ENCODE results near the gene PLA2G15.
A peak's percentile ranks its signal among the peaks of the same experiment; 100 is the strongest.

Gene PLA2G15

GRCh38 chr16:68234188-68235107 is 10.7 kb upstream of the PLA2G15 start:
- no peak overlapping the region for H3K4me3 ChIP-seq (ENCODE audit: low read length)

GRCh38 chr16:68235108-68235886 is 9.9 kb upstream of the PLA2G15 start:
- no peak overlapping the region for H3K9ac ChIP-seq (ENCODE audit: low read depth, low read length)

More at GRCh38 chr16:68234188-68235107, 10.7 kb upstream of the PLA2G15 start:
- H3K27me3 ChIP-seq (ENCODE audit: control insufficient read depth, insufficient read depth, low read length): no peaks in the 10 kb centered on the region
- H3K4me1 ChIP-seq (ENCODE audit: control insufficient read depth, insufficient read depth, low read length): peaks cover 17% of the 10 kb centered on the region
- no peaks in the 10 kb centered on the region for H3K9me3 ChIP-seq (replicated peaks; ENCODE audit: low read length)
- no peaks in the 10 kb centered on the region for H3K36me3 ChIP-seq (ENCODE audit: insufficient read depth, low read length)
- H3K9ac ChIP-seq (ENCODE audit: low read depth, low read length): no peak overlapping the region
- no peak overlapping the region for H3K4me2 ChIP-seq (ENCODE audit: low read length)

GRCh38 chr16:68235887-68236136 is 9.4 kb upstream of the PLA2G15 start, which contains the start of gene ESRP2:
Gene ESRP2 (minus strand): TSS chr16:68236127. CDS start chr16:68236045, 82 bp downstream.
- Histone ChIP-seq H3K9ac (ENCODE audit: low read depth, low read length) (peak within 1 kb of the TSS; percentile 81), H3K4me3 (ENCODE audit: low read length) (peak within 1 kb of the TSS; percentile 75), H3K36me3 (ENCODE audit: insufficient read depth, low read length) (no peaks in the 10 kb centered on the region), H3K9me3 (replicated peaks; ENCODE audit: low read length) (no peaks in the 10 kb centered on the region), H3K4me2 (ENCODE audit: low read length) (peak within 1 kb of the TSS; percentile 91), H3K27me3 (ENCODE audit: control insufficient read depth, insufficient read depth, low read length) (no peaks in the 10 kb centered on the region), H3K4me1 (ENCODE audit: control insufficient read depth, insufficient read depth, low read length) (peaks cover 17% of the 10 kb centered on the region)

More at GRCh38 chr16:68235108-68235886, 9.9 kb upstream of the PLA2G15 start:
- H3K27me3 ChIP-seq (ENCODE audit: control insufficient read depth, insufficient read depth, low read length): no peaks in the 10 kb centered on the region
- no peaks in the 10 kb centered on the region for H3K36me3 ChIP-seq (ENCODE audit: insufficient read depth, low read length)
- H3K4me1 ChIP-seq (ENCODE audit: control insufficient read depth, insufficient read depth, low read length): peaks cover 17% of the 10 kb centered on the region
- no peak overlapping the region for H3K4me2 ChIP-seq (ENCODE audit: low read length)
- H3K9me3 ChIP-seq (replicated peaks; ENCODE audit: low read length): no peaks in the 10 kb centered on the region
- H3K4me3 ChIP-seq (ENCODE audit: low read length): no peak overlapping the region

GRCh38 chr16:68236137-68236825 is 8.9 kb upstream of the PLA2G15 start:
- Histone ChIP-seq H3K4me3 (ENCODE audit: low read length) (no peak overlapping the region), H3K36me3 (ENCODE audit: insufficient read depth, low read length) (no peaks in the 10 kb centered on the region), H3K4me1 (ENCODE audit: control insufficient read depth, insufficient read depth, low read length) (peaks cover 17% of the 10 kb centered on the region), H3K4me2 (ENCODE audit: low read length) (no peak overlapping the region), H3K9ac (ENCODE audit: low read depth, low read length) (peak overlapping the region; percentile 81), H3K9me3 (replicated peaks; ENCODE audit: low read length) (no peaks in the 10 kb centered on the region), H3K27me3 (ENCODE audit: control insufficient read depth, insufficient read depth, low read length) (no peaks in the 10 kb centered on the region)

- no peaks in the 10 kb centered on the region for H3K36me3 ChIP-seq (ENCODE audit: insufficient read depth, low read length)
- peak overlapping the region; percentile 75 for H3K4me3 ChIP-seq (ENCODE audit: low read length)
- H3K4me1 ChIP-seq (ENCODE audit: control insufficient read depth, insufficient read depth, low read length): peaks cover 17% of the 10 kb centered on the region
- no peaks in the 10 kb centered on the region for H3K27me3 ChIP-seq (ENCODE audit: control insufficient read depth, insufficient read depth, low read length)
- H3K9me3 ChIP-seq (replicated peaks; ENCODE audit: low read length): no peaks in the 10 kb centered on the region
- H3K9ac ChIP-seq (ENCODE audit: low read depth, low read length): peak overlapping the region; percentile 81
- peak overlapping the region; percentile 91 for H3K4me2 ChIP-seq (ENCODE audit: low read length)
These were observed 8.3 kb upstream of the PLA2G15 start for GRCh38 chr16:68236826-68237242.

GRCh38 chr16:68237243-68238028 is 7.7 kb upstream of the PLA2G15 start:
- peak overlapping the region; percentile 96 for H3K4me2 ChIP-seq (ENCODE audit: low read length)
- peak overlapping the region; percentile 76 for H3K4me3 ChIP-seq (ENCODE audit: low read length)
- peaks cover 17% of the 10 kb centered on the region for H3K4me1 ChIP-seq (ENCODE audit: control insufficient read depth, insufficient read depth, low read length)
- no peaks in the 10 kb centered on the region for H3K36me3 ChIP-seq (ENCODE audit: insufficient read depth, low read length)
- H3K27me3 ChIP-seq (ENCODE audit: control insufficient read depth, insufficient read depth, low read length): no peaks in the 10 kb centered on the region
- H3K9ac ChIP-seq (ENCODE audit: low read depth, low read length): peak overlapping the region; percentile 86
- no peaks in the 10 kb centered on the region for H3K9me3 ChIP-seq (replicated peaks; ENCODE audit: low read length)

GRCh38 chr16:68238029-68238345 is 7.2 kb upstream of the PLA2G15 start:
- Histone ChIP-seq H3K36me3 (ENCODE audit: insufficient read depth, low read length) (no peaks in the 10 kb centered on the region), H3K4me2 (ENCODE audit: low read length) (peak overlapping the region; percentile 96), H3K4me3 (ENCODE audit: low read length) (peak overlapping the region; percentile 76), H3K4me1 (ENCODE audit: control insufficient read depth, insufficient read depth, low read length) (peaks cover 17% of the 10 kb centered on the region), H3K9me3 (replicated peaks; ENCODE audit: low read length) (no peaks in the 10 kb centered on the region), H3K9ac (ENCODE audit: low read depth, low read length) (peak overlapping the region; percentile 86), H3K27me3 (ENCODE audit: control insufficient read depth, insufficient read depth, low read length) (no peaks in the 10 kb centered on the region)

GRCh38 chr16:68242085-68242484 is 3.1 kb upstream of the PLA2G15 start:
- H3K4me1 ChIP-seq (ENCODE audit: control insufficient read depth, insufficient read depth, low read length): peaks cover 29% of the 10 kb centered on the region
- H3K4me2 ChIP-seq (ENCODE audit: low read length): no peak overlapping the region
- no peaks in the 10 kb centered on the region for H3K27me3 ChIP-seq (ENCODE audit: control insufficient read depth, insufficient read depth, low read length)
- H3K36me3 ChIP-seq (ENCODE audit: insufficient read depth, low read length): no peaks in the 10 kb centered on the region
- no peak overlapping the region for H3K9ac ChIP-seq (ENCODE audit: low read depth, low read length)
- H3K4me3 ChIP-seq (ENCODE audit: low read length): no peak overlapping the region
- no peaks in the 10 kb centered on the region for H3K9me3 ChIP-seq (replicated peaks; ENCODE audit: low read length)

- Histone ChIP-seq H3K4me1 (ENCODE audit: control insufficient read depth, insufficient read depth, low read length) (peaks cover 24% of the 10 kb centered on the region), H3K4me3 (ENCODE audit: low read length) (no peak overlapping the region)
These were observed 2.0 kb upstream of the PLA2G15 start for GRCh38 chr16:68242926-68243858.

GRCh38 chr16:68244481-68244902 is 681 bp upstream of the PLA2G15 start:
- Histone ChIP-seq H3K36me3 (ENCODE audit: insufficient read depth, low read length) (peaks cover 3% of the 10 kb centered on the region), H3K9me3 (replicated peaks; ENCODE audit: low read length) (no peaks in the 10 kb centered on the region), H3K9ac (ENCODE audit: low read depth, low read length) (peak overlapping the region; percentile 85), H3K4me3 (ENCODE audit: low read length) (peak overlapping the region; percentile 100), H3K4me1 (ENCODE audit: control insufficient read depth, insufficient read depth, low read length) (peaks cover 21% of the 10 kb centered on the region), H3K4me2 (ENCODE audit: low read length) (peak overlapping the region; percentile 96), H3K27me3 (ENCODE audit: control insufficient read depth, insufficient read depth, low read length) (no peaks in the 10 kb centered on the region)

More at GRCh38 chr16:68242926-68243858, 2.0 kb upstream of the PLA2G15 start:
- Histone ChIP-seq H3K4me2 (ENCODE audit: low read length) (no peak overlapping the region), H3K9ac (ENCODE audit: low read depth, low read length) (no peak overlapping the region), H3K9me3 (replicated peaks; ENCODE audit: low read length) (no peaks in the 10 kb centered on the region), H3K27me3 (ENCODE audit: control insufficient read depth, insufficient read depth, low read length) (no peaks in the 10 kb centered on the region), H3K36me3 (ENCODE audit: insufficient read depth, low read length) (no peaks in the 10 kb centered on the region)

All from skeletal muscle satellite cell (primary cell).